ENCODE data around the gene CEP19.

GRCh38 chr3:196662033-196662432, 50.0 kb downstream of the CEP19 start:
- TF ChIP-seq GATA2 (IDR thresholded peaks at IDR 0.05; ENCODE audit: low read depth, low read length), result no peak
- TF ChIP-seq GATA3 (IDR thresholded peaks at IDR 0.05; ENCODE audit: low read depth, low read length), result no peak
